Mucosa of descending colon (tissue), 3 donors: ENCODE data around the gene CNTNAP4. TPM values are rescaled to one million over a fixed set of nuclear protein-coding genes. Genes with fewer than 3 reads are reported as not detected.
A peak's percentile ranks its signal among the peaks of the same experiment; 100 is the strongest.

ENCODE experiments used
- ATAC-seq: fragments of 200-7000 bp; cut with Tn5 transposase; one replicate; pipeline ENCODE4 v1.9.1; 2020; ENCODE audit warnings: mild to moderate bottlenecking, moderate library complexity
- DNase-seq, 3 donors: peaks; one replicate each; pipeline ENCODE4 v3.0.0-alpha.2; 2020
- H3K36me3 ChIP-seq: fragments of 200-600 bp; one replicate; pipeline ENCODE4 v1.8.0; 2021; ENCODE audit warnings: low read depth, mild to moderate bottlenecking
- H3K4me1 ChIP-seq: fragments of 200-600 bp; one replicate; pipeline ENCODE4 v1.8.0; 2021; ENCODE audit warnings: low read depth, mild to moderate bottlenecking
- H3K4me3 ChIP-seq: fragments of 200-600 bp; one replicate; pipeline ENCODE4 v1.8.0; 2021; ENCODE audit warnings: mild to moderate bottlenecking
- H3K9me3 ChIP-seq: fragments of 200-600 bp; one replicate; pipeline ENCODE4 v1.8.0; 2021; ENCODE audit warnings: mild to moderate bottlenecking
- intact Hi-C, 2 donors: fragments of 100-400 bp; cut with DNase I in 1 of 2; cut with micrococcal nuclease in 1 of 2; formaldehyde crosslinking; loops; one replicate each; pipeline versions ENCODE4 v1.11.0 to v1.11.1; 2022; cut with DNase I, micrococcal nuclease
- total RNA-seq, 3 donors: library from RNA; stranded (reverse); fragmentation: NEBNext Ultra II Directional in 2 of 3; extraction: Animal tissue kit (Norgen Biotek cat#: 25700) in 2 of 3; gene quantifications; one replicate each; pipeline versions ENCODE4 v1.2.1 to v1.2.4, GENCODE V29; 2021 to 2023
- TF ChIP-seq, protein P1 (sequence below): fragments of 200-600 bp; IDR thresholded peaks from one replicate; pipeline ENCODE4 v1.8.0; 2022; ENCODE audit warnings: antibody characterized with exemption, mild to moderate bottlenecking
- donor health status: DM: no; HTN: no; CAD: no; lungs with moderate emphysema.
- donor health status: DM: no; HTN: no; CAD: no.
- donor health status: DM: no; HTN: yes; CAD: no.

CNTNAP4 gene
- total RNA-seq, 3 donors from 2014 or later = 0.32 TPM; not detected in 2

GRCh38 chr16:76237471-76237870, 39.7 kb upstream of the CNTNAP4 start:
- H3K4me3 ChIP-seq = no peak overlapping the region
- TF ChIP-seq, protein P1, sequence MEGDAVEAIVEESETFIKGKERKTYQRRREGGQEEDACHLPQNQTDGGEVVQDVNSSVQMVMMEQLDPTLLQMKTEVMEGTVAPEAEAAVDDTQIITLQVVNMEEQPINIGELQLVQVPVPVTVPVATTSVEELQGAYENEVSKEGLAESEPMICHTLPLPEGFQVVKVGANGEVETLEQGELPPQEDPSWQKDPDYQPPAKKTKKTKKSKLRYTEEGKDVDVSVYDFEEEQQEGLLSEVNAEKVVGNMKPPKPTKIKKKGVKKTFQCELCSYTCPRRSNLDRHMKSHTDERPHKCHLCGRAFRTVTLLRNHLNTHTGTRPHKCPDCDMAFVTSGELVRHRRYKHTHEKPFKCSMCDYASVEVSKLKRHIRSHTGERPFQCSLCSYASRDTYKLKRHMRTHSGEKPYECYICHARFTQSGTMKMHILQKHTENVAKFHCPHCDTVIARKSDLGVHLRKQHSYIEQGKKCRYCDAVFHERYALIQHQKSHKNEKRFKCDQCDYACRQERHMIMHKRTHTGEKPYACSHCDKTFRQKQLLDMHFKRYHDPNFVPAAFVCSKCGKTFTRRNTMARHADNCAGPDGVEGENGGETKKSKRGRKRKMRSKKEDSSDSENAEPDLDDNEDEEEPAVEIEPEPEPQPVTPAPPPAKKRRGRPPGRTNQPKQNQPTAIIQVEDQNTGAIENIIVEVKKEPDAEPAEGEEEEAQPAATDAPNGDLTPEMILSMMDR = no peak
- intact Hi-C loops = no loop called here
- H3K9me3 ChIP-seq = no peaks in the 10 kb centered on the region
- no peak for ATAC-seq
- no peak for DNase-seq
- H3K4me1 ChIP-seq = no peaks in the 10 kb centered on the region
- H3K36me3 ChIP-seq = no peaks in the 10 kb centered on the region

DNA sequence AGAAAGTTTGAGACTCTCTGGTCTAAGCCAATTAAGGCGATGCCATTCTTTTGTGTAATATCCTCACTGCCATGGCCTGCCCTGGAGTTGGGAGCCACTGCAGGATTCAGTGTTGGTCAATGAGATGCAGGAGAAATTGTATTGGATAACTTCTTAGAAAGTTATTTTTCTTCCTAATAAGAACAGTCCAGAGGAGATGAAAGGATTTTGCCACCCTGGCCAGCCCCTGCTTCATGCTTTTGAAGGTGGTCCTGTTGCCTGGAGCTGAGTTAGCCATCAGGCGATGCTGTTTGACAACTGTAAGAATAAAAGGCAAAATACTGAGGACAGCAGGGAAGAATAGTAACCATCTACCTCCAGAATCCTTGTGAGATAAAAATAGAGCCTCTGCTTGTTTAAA, 35.4 kb upstream of the CNTNAP4 start:
- TF ChIP-seq, protein P1 = no peak
- intact Hi-C loops = no loop called here
- ATAC-seq (no peak), DNase-seq (no peak)
- Histone ChIP-seq H3K9me3 (no peaks in the 10 kb centered on the region), H3K4me3 (no peak overlapping the region), H3K4me1 (no peaks in the 10 kb centered on the region), H3K36me3 (no peaks in the 10 kb centered on the region)

DNA sequence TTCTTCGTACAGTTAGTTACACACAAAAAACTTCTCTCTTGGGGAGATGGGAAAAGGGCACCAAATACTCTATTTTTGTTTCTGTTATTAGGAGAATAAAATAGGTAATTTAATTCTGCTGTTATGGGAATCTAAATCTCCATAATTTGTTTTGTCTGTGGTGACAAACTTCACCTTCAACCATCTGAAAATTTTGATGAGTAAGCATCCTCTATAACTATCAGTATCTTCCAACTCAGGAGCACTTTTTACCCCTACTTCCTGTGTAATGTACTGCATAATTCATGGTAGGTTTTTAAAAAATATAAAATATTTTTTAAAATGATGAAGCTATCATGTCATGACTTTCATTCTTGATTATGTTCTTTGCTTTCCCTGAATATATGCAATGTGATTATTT, 33.6 kb upstream of the CNTNAP4 start:
- Histone ChIP-seq H3K9me3 (no peaks in the 10 kb centered on the region), H3K4me1 (no peaks in the 10 kb centered on the region), H3K4me3 (no peak overlapping the region), H3K36me3 (no peaks in the 10 kb centered on the region)
- ATAC-seq (no peak), DNase-seq (no peak)
- intact Hi-C loops = no loop called here
- TF ChIP-seq, protein P1 = no peak

DNA sequence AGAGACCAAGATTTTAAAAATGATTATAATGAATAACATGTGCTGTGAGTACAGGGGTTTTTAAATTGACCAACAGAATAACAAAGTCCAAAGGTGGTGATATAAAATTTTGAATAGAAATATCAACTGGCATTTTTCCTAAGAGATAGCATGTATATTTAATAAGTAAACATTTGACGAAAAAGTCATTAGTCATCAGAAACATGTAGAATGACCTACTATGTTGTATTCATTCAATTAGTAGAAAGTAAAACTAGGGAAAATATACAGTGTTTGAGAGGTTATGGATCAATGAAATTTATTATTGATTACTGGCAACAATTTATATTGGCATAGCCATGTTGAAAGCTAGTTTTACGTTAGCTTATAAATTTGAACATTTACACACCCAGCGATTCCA, 30.6 kb upstream of the CNTNAP4 start:
- no peaks in the 10 kb centered on the region for H3K36me3 ChIP-seq
- no peaks in the 10 kb centered on the region for H3K4me1 ChIP-seq
- H3K4me3 ChIP-seq = no peak overlapping the region
- H3K9me3 ChIP-seq = no peaks in the 10 kb centered on the region
- ATAC-seq (no peak), DNase-seq (no peak)
- TF ChIP-seq, protein P1 = no peak
- intact Hi-C loops = no loop called here

- peak; percentile 73 for ATAC-seq
- H3K4me3 ChIP-seq = no peak overlapping the region
- H3K36me3 ChIP-seq = no peaks in the 10 kb centered on the region
- H3K4me1 ChIP-seq = no peaks in the 10 kb centered on the region
- DNase-seq = peak in 2 of 3 donors; percentile 44 to 67
- TF ChIP-seq, protein P1 = peak; percentile 40
- no peaks in the 10 kb centered on the region for H3K9me3 ChIP-seq
- intact Hi-C loops = no loop called here
Measured at GRCh38 chr16:76265434-76266045, 11.7 kb upstream of the CNTNAP4 start.

GRCh38 chr16:76268824-76269223, 8.4 kb upstream of the CNTNAP4 start:
- H3K4me3 ChIP-seq = no peak overlapping the region
- ATAC-seq (no peak), DNase-seq (no peak)
- H3K4me1 ChIP-seq = no peaks in the 10 kb centered on the region
- H3K36me3 ChIP-seq = no peaks in the 10 kb centered on the region
- TF ChIP-seq, protein P1 = no peak
- intact Hi-C loops = no loop called here
- no peaks in the 10 kb centered on the region for H3K9me3 ChIP-seq
